Stimulated activated effector memory CD8-positive, alpha-beta T cell treated with anti-CD3 and anti-CD28 coated beads, Interleukin-12 subunit alpha, Interleukin-12 subunit beta, amount 100 ng/mL, for 72 hours (primary cell): ENCODE results near the gene IMMP2L.
A peak's percentile ranks its signal among the peaks of the same experiment; 100 is the strongest.
"Not testable (repeated sequence)": the region's sequence is repeated elsewhere in the genome, so short reads cannot be mapped to it uniquely, and the experiment has no call there.

Source experiments
- ATAC-seq: fragments of 150-1000 bp; cut with Tn5 transposase; 2 replicates; pipeline ENCODE4 v1.10.0; 2021
- DNase-seq, 2 donors: peaks; one replicate each; pipeline ENCODE4 v3.0.0; 2021 to 2022; ENCODE audit warnings: low spot score in 2 of 2
- H3K27ac Mint-ChIP-seq: one replicate; pipeline ENCODE4 v1.8.0; 2022; ENCODE audit warnings: mild to moderate bottlenecking, mixed read lengths
- H3K36me3 Mint-ChIP-seq: one replicate; pipeline ENCODE4 v1.8.0; 2022; ENCODE audit warnings: mild to moderate bottlenecking, mixed read lengths
- H3K4me1 Mint-ChIP-seq: one replicate; pipeline ENCODE4 v1.8.0; 2022; ENCODE audit warnings: mixed read lengths
- H3K4me3 Mint-ChIP-seq: one replicate; pipeline ENCODE4 v1.8.0; 2022; ENCODE audit warnings: mild to moderate bottlenecking, mixed read lengths
- H3K9me3 Mint-ChIP-seq: one replicate; pipeline ENCODE4 v1.8.0; 2022; ENCODE audit warnings: mixed read lengths

The IMMP2L gene

DNA sequence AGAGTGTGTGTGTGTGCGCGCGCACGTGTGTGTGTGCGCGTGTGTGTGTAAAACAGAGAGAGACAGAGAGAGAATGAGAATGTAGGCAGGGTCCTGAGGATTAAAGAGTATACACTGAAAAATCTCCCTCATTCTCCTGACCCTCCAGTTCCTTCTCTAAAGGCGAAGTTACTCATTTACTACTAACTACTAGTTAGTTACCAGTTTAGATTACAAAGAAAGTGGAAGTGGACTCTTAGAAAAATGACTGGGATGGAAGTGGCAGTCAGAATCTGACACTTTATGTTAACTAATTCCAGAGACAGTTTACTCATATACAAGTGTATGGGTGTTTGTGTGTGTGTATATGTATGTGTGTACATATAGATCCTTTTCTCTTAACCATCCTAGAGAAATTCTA is 617.8 kb downstream of the IMMP2L start:
- DNase-seq (no peak), ATAC-seq (no peak)
- H3K27ac Mint-ChIP-seq = no peak overlapping the region
- H3K36me3 Mint-ChIP-seq = no peaks in the 10 kb centered on the region
- no peaks in the 10 kb centered on the region for H3K9me3 Mint-ChIP-seq
- H3K4me1 Mint-ChIP-seq = no peaks in the 10 kb centered on the region
- H3K4me3 Mint-ChIP-seq = no peak overlapping the region

- Mint-ChIP-seq H3K36me3 (no peaks in the 10 kb centered on the region), H3K9me3 (no peaks in the 10 kb centered on the region), H3K4me3 (no peak overlapping the region), H3K4me1 (no peaks in the 10 kb centered on the region), H3K27ac (no peak overlapping the region)
- DNase-seq (no peak), ATAC-seq (no peak)
These were observed 618.5 kb downstream of the IMMP2L start for GRCh38 chr7:110943701-110944345.

DNA sequence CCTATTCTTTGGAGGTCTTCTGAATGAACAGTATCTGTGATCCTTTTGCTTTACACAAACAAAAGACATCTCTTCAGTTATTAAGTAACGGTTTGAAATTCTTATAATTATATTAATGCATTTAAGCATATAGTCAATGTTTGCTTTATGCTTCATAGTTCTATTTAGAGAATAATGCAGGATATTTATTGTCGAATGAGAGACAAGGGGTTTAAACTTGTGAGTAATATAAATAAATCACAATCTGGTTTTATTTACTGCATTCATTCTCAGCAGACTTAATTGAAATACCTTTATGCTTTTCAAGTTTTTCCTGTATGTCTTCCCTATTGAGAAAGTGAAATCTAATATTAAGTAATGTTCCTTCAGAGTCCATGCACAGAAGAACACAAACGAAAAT is 620.9 kb downstream of the IMMP2L start:
- H3K4me1 Mint-ChIP-seq = no peaks in the 10 kb centered on the region
- H3K36me3 Mint-ChIP-seq = no peaks in the 10 kb centered on the region
- no peak for ATAC-seq
- no peak overlapping the region for H3K27ac Mint-ChIP-seq
- no peak for DNase-seq
- no peak overlapping the region for H3K4me3 Mint-ChIP-seq
- peaks cover 4% of the 10 kb centered on the region for H3K9me3 Mint-ChIP-seq

- Mint-ChIP-seq H3K4me1 (no peaks in the 10 kb centered on the region), H3K4me3 (no peak overlapping the region), H3K36me3 (no peaks in the 10 kb centered on the region), H3K9me3 (peaks cover 4% of the 10 kb centered on the region), H3K27ac (no peak overlapping the region)
- DNase-seq (no peak), ATAC-seq (no peak)
These were observed 621.5 kb downstream of the IMMP2L start for GRCh38 chr7:110940756-110941155.

DNA sequence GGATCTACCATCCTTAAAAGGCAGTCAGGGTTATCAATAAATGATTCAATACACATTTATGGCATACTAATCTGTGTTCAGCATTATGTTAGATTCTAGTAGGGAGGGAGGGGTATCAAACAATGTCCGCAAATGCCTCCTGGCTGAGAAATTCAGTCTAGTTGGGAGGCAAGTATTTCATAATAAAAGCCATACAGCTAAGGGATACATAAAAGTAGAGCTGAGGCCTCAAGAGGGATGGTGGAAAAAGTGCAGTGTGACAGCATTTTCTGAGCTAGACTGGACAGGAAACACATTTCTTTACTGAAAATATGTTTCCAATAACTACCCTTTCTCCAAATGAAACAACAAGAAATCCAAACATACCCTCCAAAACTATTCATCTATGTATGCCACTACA is 624.1 kb downstream of the IMMP2L start:
- Mint-ChIP-seq H3K36me3 (no peaks in the 10 kb centered on the region), H3K9me3 (peaks cover 8% of the 10 kb centered on the region), H3K27ac (no peak overlapping the region), H3K4me3 (no peak overlapping the region), H3K4me1 (no peaks in the 10 kb centered on the region)
- no peak for ATAC-seq
- DNase-seq = no peak

GRCh38 chr7:110936665-110937064 is 625.6 kb downstream of the IMMP2L start:
- H3K36me3 Mint-ChIP-seq, H3K4me3 Mint-ChIP-seq, H3K27ac Mint-ChIP-seq, H3K4me1 Mint-ChIP-seq, ATAC-seq, H3K9me3 Mint-ChIP-seq, DNase-seq: not testable (repeated sequence)

GRCh38 chr7:110929480-110930249 is 632.6 kb downstream of the IMMP2L start:
- Mint-ChIP-seq H3K4me3 (no peak overlapping the region), H3K36me3 (no peaks in the 10 kb centered on the region), H3K27ac (no peak overlapping the region), H3K4me1 (no peaks in the 10 kb centered on the region), H3K9me3 (peaks cover 1% of the 10 kb centered on the region)
- peak; percentile 57 for ATAC-seq
- no peak for DNase-seq

DNA sequence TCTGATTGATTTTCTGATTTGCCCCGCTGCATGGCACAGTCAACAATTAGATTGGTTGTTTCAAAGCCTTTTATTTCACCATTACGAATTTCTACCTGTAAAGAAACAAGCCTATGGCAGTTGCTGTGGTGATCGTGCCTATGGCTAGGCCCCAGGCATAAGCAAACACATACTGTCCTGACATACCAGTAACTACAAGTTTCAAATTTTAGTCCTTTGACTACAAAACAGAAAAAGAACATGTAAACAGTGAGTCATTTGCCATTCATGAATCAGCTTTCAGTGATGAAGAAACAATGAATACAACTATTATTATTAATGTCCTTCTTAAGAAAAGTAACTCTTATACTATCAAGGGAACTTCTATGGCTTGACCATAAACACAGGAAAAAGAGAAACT is 639.4 kb downstream of the IMMP2L start:
- ATAC-seq (peak; percentile 56), DNase-seq (no peak)
- H3K27ac Mint-ChIP-seq = no peak overlapping the region
- no peaks in the 10 kb centered on the region for H3K4me1 Mint-ChIP-seq
- no peak overlapping the region for H3K4me3 Mint-ChIP-seq
- H3K9me3 Mint-ChIP-seq = no peaks in the 10 kb centered on the region
- no peaks in the 10 kb centered on the region for H3K36me3 Mint-ChIP-seq

GRCh38 chr7:110921595-110922151 is 640.6 kb downstream of the IMMP2L start:
- Mint-ChIP-seq H3K4me1 (no peaks in the 10 kb centered on the region), H3K36me3 (no peaks in the 10 kb centered on the region), H3K27ac (no peak overlapping the region), H3K9me3 (no peaks in the 10 kb centered on the region), H3K4me3 (no peak overlapping the region)
- ATAC-seq = no peak
- no peak for DNase-seq

GRCh38 chr7:110918949-110919548 is 643.2 kb downstream of the IMMP2L start:
- Mint-ChIP-seq H3K9me3 (no peaks in the 10 kb centered on the region), H3K27ac (no peak overlapping the region), H3K4me1 (peaks cover 5% of the 10 kb centered on the region), H3K36me3 (no peaks in the 10 kb centered on the region), H3K4me3 (no peak overlapping the region)
- DNase-seq (no peak), ATAC-seq (peak; percentile 36)

DNA sequence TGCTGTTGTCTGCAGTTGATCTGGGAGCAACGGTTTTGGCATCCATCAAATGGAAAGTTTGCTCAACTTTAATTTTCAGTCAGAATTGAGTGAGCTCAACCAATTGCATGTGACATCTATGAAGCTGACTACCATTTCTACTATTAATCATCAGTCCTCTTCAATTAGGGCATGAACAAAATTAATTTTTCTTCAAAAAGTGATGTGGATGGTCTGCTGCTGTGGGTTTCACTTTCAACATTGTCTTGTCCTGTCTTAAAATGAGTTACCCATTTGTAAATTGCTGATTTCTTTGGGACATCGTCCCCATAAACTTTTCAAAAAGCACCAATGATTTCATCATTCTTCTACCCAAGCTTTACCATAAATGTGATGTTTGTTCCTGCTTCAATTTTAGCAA is 648.0 kb downstream of the IMMP2L start:
- Mint-ChIP-seq H3K36me3 (no peaks in the 10 kb centered on the region), H3K4me3 (no peak overlapping the region), H3K27ac (no peak overlapping the region), H3K9me3 (no peaks in the 10 kb centered on the region), H3K4me1 (peaks cover 7% of the 10 kb centered on the region)
- ATAC-seq (no peak), DNase-seq (no peak)

DNA sequence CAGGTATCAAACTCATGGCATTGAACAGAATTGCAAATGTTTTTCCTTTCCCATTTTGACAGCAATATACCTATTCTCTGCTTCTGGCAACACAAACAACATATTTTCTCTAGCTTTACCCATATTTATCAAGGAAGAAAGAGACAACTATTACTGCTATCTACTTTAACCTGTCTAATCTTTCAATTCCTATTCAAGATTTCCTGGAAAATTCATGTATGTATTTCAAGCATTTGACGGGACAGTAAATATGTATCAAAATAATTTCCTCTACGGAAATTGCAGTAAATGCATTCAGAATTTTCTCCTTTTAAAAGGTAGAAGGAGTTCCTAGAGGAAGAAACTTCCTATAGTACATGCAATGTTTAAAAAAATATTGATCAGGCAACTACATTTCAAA is 650.7 kb downstream of the IMMP2L start:
- no peak for DNase-seq
- peaks cover 7% of the 10 kb centered on the region for H3K4me1 Mint-ChIP-seq
- H3K9me3 Mint-ChIP-seq = no peaks in the 10 kb centered on the region
- ATAC-seq = no peak
- H3K36me3 Mint-ChIP-seq = no peaks in the 10 kb centered on the region
- no peak overlapping the region for H3K4me3 Mint-ChIP-seq
- no peak overlapping the region for H3K27ac Mint-ChIP-seq

DNA sequence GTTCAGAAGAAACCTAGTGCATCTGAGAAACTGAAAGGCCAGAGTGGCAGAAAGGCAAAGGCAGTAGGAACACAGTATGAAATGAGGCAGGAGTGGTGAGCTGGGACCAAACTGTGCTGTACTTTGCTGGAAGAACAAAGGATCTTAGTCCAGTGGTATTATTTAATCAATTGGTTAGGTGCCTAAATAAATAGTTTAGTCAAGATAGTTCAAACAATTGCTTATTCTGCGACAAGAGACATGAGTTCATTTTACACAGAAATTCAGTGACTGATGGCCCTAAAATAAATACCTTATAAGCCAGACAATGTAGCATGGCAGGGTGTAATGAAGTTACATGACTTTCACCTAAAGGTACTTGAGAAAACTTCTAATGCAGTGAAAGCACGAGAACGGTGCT is 653.2 kb downstream of the IMMP2L start:
- H3K4me3 Mint-ChIP-seq = no peak overlapping the region
- ATAC-seq = no peak
- H3K27ac Mint-ChIP-seq = no peak overlapping the region
- DNase-seq = no peak
- no peaks in the 10 kb centered on the region for H3K9me3 Mint-ChIP-seq
- H3K4me1 Mint-ChIP-seq = peaks cover 3% of the 10 kb centered on the region
- H3K36me3 Mint-ChIP-seq = no peaks in the 10 kb centered on the region

GRCh38 chr7:110905773-110906566 is 656.3 kb downstream of the IMMP2L start:
- Mint-ChIP-seq H3K4me1 (no peaks in the 10 kb centered on the region), H3K36me3 (no peaks in the 10 kb centered on the region), H3K27ac (no peak overlapping the region), H3K9me3 (peaks cover 2% of the 10 kb centered on the region), H3K4me3 (no peak overlapping the region)
- ATAC-seq (peak; percentile 74), DNase-seq (no peak)

GRCh38 chr7:110898516-110898915 is 663.8 kb downstream of the IMMP2L start:
- no peaks in the 10 kb centered on the region for H3K4me1 Mint-ChIP-seq
- ATAC-seq (no peak), DNase-seq (no peak)
- H3K9me3 Mint-ChIP-seq = peaks cover 14% of the 10 kb centered on the region
- H3K27ac Mint-ChIP-seq = no peak overlapping the region
- H3K4me3 Mint-ChIP-seq = no peak overlapping the region
- H3K36me3 Mint-ChIP-seq = no peaks in the 10 kb centered on the region
